Measurements from ENCODE around the gene ZNF558.
"Not testable (repeated sequence)": the region's sequence is repeated elsewhere in the genome, so short reads cannot be mapped to it uniquely, and the experiment has no call there.

ZNF558 gene

DNA sequence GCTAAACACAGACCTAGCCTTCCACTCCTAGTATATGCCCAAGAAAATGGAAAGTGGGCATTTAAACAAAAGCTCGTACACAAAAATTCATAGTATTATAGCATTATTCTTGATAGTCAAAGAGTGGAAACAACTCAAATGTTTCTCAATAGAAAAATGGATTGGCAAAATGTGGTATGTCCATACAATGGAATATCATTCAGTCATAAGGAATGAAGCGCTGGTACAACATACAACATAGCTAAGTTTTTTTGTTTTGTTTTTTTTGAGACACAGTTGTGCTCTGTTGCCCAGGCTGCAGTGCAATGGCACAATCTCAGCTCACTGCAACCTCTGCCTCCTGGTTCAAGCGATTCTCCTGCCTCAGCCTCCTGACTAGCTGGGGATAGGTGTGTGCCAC is 11.9 kb downstream of the ZNF558 start:
- in situ Hi-C loops (cut with HindIII; ENCODE audit: low pct_ligation_motif_present, low sequenced_read_pairs), result no loop called here
- H3K4me3 ChIP-seq (ENCODE audit: low read depth, low read length), result no peak overlapping the region
- peaks cover 16% of the 10 kb centered on the region for H3K36me3 ChIP-seq (replicated peaks)
- TF ChIP-seq, protein P1, sequence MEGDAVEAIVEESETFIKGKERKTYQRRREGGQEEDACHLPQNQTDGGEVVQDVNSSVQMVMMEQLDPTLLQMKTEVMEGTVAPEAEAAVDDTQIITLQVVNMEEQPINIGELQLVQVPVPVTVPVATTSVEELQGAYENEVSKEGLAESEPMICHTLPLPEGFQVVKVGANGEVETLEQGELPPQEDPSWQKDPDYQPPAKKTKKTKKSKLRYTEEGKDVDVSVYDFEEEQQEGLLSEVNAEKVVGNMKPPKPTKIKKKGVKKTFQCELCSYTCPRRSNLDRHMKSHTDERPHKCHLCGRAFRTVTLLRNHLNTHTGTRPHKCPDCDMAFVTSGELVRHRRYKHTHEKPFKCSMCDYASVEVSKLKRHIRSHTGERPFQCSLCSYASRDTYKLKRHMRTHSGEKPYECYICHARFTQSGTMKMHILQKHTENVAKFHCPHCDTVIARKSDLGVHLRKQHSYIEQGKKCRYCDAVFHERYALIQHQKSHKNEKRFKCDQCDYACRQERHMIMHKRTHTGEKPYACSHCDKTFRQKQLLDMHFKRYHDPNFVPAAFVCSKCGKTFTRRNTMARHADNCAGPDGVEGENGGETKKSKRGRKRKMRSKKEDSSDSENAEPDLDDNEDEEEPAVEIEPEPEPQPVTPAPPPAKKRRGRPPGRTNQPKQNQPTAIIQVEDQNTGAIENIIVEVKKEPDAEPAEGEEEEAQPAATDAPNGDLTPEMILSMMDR (IDR thresholded peaks at IDR 0.05; ENCODE audit: low read depth, low read length, missing control alignments), result no peak
- H3K27me3 ChIP-seq (replicated peaks), result no peaks in the 10 kb centered on the region
- H3K27ac ChIP-seq, result no peak overlapping the region
- no peak for DNase-seq

DNA sequence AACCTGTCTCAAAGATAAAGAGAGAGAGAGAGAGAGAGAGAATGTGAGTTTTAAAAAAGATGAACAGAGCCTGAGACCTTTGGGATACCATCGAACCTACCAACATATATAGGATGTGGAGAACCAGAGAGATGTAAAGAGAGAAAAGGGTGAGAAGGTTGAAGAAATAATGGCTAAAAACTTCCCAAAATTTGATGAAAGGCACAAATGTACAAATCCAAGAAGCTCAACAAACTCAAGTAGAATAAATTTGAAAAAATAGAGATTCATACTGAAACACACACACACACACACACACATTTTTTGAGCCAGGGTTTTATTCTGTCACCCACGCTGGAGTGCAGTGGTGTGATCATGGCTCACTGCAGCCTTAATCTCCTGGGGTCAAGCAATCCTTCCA is 16.3 kb downstream of the ZNF558 start:
- no peaks in the 10 kb centered on the region for H3K27me3 ChIP-seq (replicated peaks)
- no peak overlapping the region for H3K4me3 ChIP-seq (ENCODE audit: low read depth, low read length)
- H3K27ac ChIP-seq, result no peak overlapping the region
- TF ChIP-seq, protein P1 (IDR thresholded peaks at IDR 0.05; ENCODE audit: low read depth, low read length, missing control alignments), result no peak
- H3K36me3 ChIP-seq (replicated peaks), result peaks cover 24% of the 10 kb centered on the region
- in situ Hi-C loops (cut with HindIII; ENCODE audit: low pct_ligation_motif_present, low sequenced_read_pairs), result no loop called here
- DNase-seq, result no peak

DNA sequence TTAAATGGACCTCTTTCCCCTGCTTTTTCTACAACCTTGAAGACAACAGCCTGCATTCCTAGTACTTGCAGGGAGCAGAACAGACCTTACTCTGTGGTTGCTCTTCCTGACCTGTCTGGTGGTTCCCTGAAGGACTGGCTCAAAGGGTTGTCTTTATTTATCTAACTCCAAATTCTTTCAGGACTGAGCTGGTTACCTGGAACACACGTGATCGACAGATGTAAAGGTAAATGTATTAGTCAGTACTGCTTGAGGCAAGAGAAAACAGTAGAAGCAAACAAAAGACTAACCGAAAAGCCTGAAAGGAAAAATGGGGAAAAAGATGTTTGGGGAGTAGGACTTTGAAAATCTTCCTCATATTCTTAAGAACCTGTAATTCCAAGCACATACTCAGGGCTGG is 17.9 kb downstream of the ZNF558 start:
- DNase-seq, result no peak
- H3K4me3 ChIP-seq (ENCODE audit: low read depth, low read length), result no peak overlapping the region
- no peak overlapping the region for H3K27ac ChIP-seq
- no peaks in the 10 kb centered on the region for H3K27me3 ChIP-seq (replicated peaks)
- in situ Hi-C loops (cut with HindIII; ENCODE audit: low pct_ligation_motif_present, low sequenced_read_pairs), result no loop called here
- TF ChIP-seq, protein P1 (IDR thresholded peaks at IDR 0.05; ENCODE audit: low read depth, low read length, missing control alignments), result no peak
- H3K36me3 ChIP-seq (replicated peaks), result peaks cover 20% of the 10 kb centered on the region

DNA sequence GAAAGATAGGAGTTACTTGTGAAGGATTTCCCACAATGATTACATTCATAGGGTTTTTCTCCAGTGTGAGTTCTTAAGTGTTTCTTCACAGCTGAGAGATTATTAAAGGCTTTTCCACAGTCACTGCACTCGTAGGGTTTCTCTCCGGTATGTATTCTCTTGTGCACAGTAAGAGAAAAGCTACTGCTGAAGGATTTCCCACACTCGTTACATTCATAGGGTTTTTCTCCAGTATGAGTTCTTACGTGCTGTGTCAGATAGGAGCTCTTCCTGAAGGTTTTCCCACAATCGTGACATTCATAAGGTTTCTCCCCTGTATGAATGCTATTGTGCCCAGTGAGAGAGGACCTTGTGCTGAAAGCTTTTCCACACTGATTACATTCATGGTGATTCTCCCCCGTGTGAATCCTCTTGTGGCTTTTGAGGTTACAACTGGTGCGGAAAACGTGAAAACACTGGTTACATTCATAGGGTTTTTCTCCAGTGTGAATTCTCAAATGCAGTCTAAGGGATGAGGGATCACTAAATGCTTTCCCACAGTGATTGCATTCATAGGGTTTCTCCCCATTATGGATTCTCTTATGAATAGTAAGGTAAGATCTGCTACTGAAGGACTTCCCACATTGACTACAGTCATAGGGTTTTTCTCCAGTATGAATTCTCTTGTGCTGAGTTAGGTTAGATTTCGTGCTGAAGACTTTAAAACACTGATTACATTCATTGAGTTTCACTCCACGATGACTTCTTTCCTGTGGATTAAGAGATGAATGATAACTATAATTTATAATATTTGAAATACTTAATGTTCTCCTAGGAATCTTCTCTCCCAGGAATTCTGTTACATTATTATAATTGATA is 20.6 kb downstream of the ZNF558 start:
- Histone ChIP-seq H3K36me3 (replicated peaks) (peaks cover 26% of the 10 kb centered on the region), H3K27me3 (replicated peaks) (no peaks in the 10 kb centered on the region), H3K27ac (no peak overlapping the region), H3K4me3 (ENCODE audit: low read depth, low read length) (no peak overlapping the region)
- in situ Hi-C loops (cut with HindIII; ENCODE audit: low pct_ligation_motif_present, low sequenced_read_pairs), result no loop called here
- TF ChIP-seq, protein P1 (IDR thresholded peaks at IDR 0.05; ENCODE audit: low read depth, low read length, missing control alignments), result no peak
- no peak for DNase-seq

DNA sequence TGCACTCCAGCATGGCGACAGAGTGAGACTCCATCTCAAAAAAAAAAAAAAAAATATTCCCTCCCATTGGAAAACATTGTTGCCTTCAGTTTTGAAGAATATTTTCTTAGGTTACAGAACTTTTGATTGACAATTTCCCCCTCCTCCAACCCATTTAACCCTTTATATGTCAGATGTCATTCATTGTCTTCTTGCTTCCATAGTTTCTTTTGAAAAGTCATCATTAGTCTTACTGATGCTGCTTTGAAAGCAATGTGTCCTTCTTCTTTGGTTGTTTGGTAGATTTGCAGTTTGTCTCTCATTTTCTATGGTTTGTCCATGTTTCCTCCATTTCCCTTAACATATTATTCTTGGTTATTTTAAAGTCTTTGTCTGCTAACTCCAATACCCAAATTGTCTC is 25.4 kb downstream of the ZNF558 start:
- Histone ChIP-seq H3K36me3 (replicated peaks) (peaks cover 14% of the 10 kb centered on the region), H3K4me3 (ENCODE audit: low read depth, low read length) (no peak overlapping the region), H3K27me3 (replicated peaks) (no peaks in the 10 kb centered on the region), H3K27ac (no peak overlapping the region)
- in situ Hi-C loops (cut with HindIII; ENCODE audit: low pct_ligation_motif_present, low sequenced_read_pairs), result no loop called here
- DNase-seq, result no peak
- TF ChIP-seq, protein P1 (IDR thresholded peaks at IDR 0.05; ENCODE audit: low read depth, low read length, missing control alignments), result no peak

DNA sequence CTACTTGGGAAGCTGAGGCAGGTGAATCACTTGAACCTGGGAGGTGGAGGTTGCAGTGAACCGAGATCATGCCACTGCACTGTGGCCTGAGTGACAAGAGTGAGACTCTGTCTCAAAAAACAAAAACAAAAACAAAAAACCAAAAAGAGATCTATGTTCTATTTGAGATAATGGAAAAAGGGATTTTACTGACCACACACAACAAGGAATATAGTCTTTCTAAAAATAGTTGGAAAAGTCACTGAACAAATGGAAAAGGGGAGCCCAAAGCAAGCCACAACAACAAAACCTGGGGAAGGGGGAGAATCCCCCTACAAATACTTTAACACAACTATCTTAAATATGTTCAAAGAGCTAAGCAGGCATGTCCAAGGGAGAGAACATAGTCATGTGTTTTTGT is 37.3 kb downstream of the ZNF558 start:
- DNase-seq, result no peak
- in situ Hi-C loops (cut with HindIII; ENCODE audit: low pct_ligation_motif_present, low sequenced_read_pairs), result no loop called here
- TF ChIP-seq, protein P1 (IDR thresholded peaks at IDR 0.05; ENCODE audit: low read depth, low read length, missing control alignments), result no peak

DNA sequence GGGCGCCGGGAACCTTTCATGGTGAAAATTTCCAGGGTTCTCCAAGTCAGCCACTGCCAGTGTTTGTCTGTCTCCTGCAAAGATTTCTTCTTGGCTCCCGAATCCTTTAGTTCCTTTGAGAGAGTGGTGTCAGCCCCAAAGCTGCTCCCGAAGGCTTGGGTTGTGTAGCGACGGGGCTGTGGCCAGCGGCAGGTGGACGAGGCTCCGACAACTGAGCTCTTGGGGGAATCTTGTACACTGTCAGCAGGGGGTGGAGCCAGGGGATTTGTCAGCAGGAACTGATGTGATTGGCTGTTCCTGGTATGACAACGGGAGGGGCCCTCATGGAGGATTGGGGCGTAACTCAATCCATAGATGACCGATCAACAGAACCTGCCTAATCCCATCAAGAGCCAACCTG is 58.5 kb downstream of the ZNF558 start:
- DNase-seq; H3K27ac ChIP-seq; H3K27me3 ChIP-seq (replicated peaks); H3K4me3 ChIP-seq (ENCODE audit: low read depth, low read length); H3K36me3 ChIP-seq (replicated peaks); in situ Hi-C loops (cut with HindIII; ENCODE audit: low pct_ligation_motif_present, low sequenced_read_pairs): not testable (repeated sequence)

More for the DNA sequence above, 37.3 kb downstream of the ZNF558 start:
- no peak overlapping the region for H3K4me3 ChIP-seq (ENCODE audit: low read depth, low read length)
- H3K36me3 ChIP-seq (replicated peaks), result no peaks in the 10 kb centered on the region
- no peaks in the 10 kb centered on the region for H3K27me3 ChIP-seq (replicated peaks)
- no peak overlapping the region for H3K27ac ChIP-seq

DNA sequence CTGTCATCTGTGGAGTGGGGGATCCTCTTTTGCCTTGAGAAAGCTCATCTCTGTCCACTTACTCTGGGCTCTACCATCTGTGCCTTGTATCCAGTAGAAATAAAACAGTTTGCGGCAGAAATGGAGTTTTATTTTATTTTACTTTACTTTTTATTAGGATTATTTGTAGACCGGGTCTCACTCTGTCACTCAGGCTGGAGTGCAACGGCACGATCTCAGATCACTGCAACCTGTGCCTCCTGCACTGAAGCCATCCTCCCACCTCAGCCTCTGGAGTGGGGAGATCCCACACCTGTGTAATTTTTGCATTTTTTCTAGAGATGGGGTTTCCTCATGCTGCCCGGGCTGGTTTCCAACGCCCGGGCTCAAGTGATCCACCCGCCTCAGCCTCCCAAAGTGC is 62.8 kb downstream of the ZNF558 start:
- H3K4me3 ChIP-seq (ENCODE audit: low read depth, low read length); DNase-seq; H3K27me3 ChIP-seq (replicated peaks); H3K27ac ChIP-seq; H3K36me3 ChIP-seq (replicated peaks); in situ Hi-C loops (cut with HindIII; ENCODE audit: low pct_ligation_motif_present, low sequenced_read_pairs): not testable (repeated sequence)

Data from brain microvascular endothelial cell (primary cell).